PC-9 (cell line): Measurements from ENCODE around the gene MYH11. TPM values are rescaled to one million over a fixed set of nuclear protein-coding genes. Genes with fewer than 3 reads are reported as not detected.
"Not testable (repeated sequence)": the region's sequence is repeated elsewhere in the genome, so short reads cannot be mapped to it uniquely, and the experiment has no call there.

ENCODE experiments used
- BruUV-seq: library from RNA; stranded (reverse); fragments of 400-500 nt; replicated peaks from 2 replicates; lab custom pipeline; 2021; lab: Mats Ljungman, UMichigan
- CTCF ChIA-PET: fragments of 300-600 bp; sonication (Branson Sonifier 250); formaldehyde crosslinking; loops from one replicate; lab custom pipeline; 2022; ENCODE audit warnings: antibody characterized with exemption; lab: Charles Lee
- POLR2A ChIA-PET: fragments of 300-600 bp; sonication (Branson Sonifier 250); formaldehyde crosslinking; loops from one replicate; lab custom pipeline; 2022; ENCODE audit warnings: antibody characterized with exemption; ENCODE audit not compliant: unreplicated experiment; lab: Charles Lee
- DNase-seq, 2 experiments: peaks; one replicate each; pipeline versions ENCODE4 v3.0.0 to v3.0.0-alpha.2; 2015 to 2022; ENCODE audit warnings: mixed read lengths in 1 of 2
- H2AFZ ChIP-seq: fragments of 200-600 bp; sonication (generic); 2 replicates; pipeline ENCODE4 v1.8.1; 2017; ENCODE audit warnings: antibody characterized with exemption
- H3F3A ChIP-seq: fragments of 200-600 bp; sonication (generic); 2 replicates; pipeline ENCODE4 v1.8.1; 2017; ENCODE audit warnings: antibody characterized with exemption, mild to moderate bottlenecking, low read depth; ENCODE audit not compliant: insufficient read depth
- H3K27ac ChIP-seq: fragments of 200-600 bp; sonication (generic); 2 replicates; pipeline ENCODE4 v1.6.1; 2016; ENCODE audit warnings: mixed run types
- H3K27me3 ChIP-seq: fragments of 200-600 bp; sonication (generic); 2 replicates; pipeline ENCODE4 v1.6.1; 2016; ENCODE audit warnings: low read depth, mixed run types; ENCODE audit not compliant: insufficient read depth
- H3K36me3 ChIP-seq: fragments of 200-600 bp; sonication (generic); 2 replicates; pipeline ENCODE4 v1.6.1; 2016; ENCODE audit warnings: low read depth, mixed run types
- H3K4me1 ChIP-seq: fragments of 200-600 bp; sonication (generic); replicated peaks from 2 replicates; pipeline ENCODE4 v1.6.1; 2016; ENCODE audit warnings: mixed run types; ENCODE audit not compliant: insufficient read depth
- H3K4me2 ChIP-seq: fragments of 200-600 bp; sonication (generic); 2 replicates; pipeline ENCODE4 v1.6.1; 2017; ENCODE audit warnings: mixed run types
- H3K4me3 ChIP-seq: fragments of 200-600 bp; sonication (generic); 2 replicates; pipeline ENCODE4 v1.6.1; 2016; ENCODE audit warnings: mixed run types
- H3K79me2 ChIP-seq: fragments of 200-600 bp; sonication (generic); 2 replicates; pipeline ENCODE4 v1.6.1; 2017; ENCODE audit warnings: low read depth, mixed run types
- H3K9me2 ChIP-seq: fragments of 200-600 bp; sonication (generic); 2 replicates; pipeline ENCODE4 v1.8.1; 2017; ENCODE audit warnings: mild to moderate bottlenecking; ENCODE audit not compliant: insufficient read depth
- H3K9me3 ChIP-seq: fragments of 200-600 bp; sonication (generic); 2 replicates; pipeline ENCODE4 v1.8.1; 2016; ENCODE audit warnings: low read depth; ENCODE audit not compliant: insufficient read depth
- H4K20me1 ChIP-seq: fragments of 200-600 bp; sonication (generic); 2 replicates; pipeline ENCODE4 v1.8.1; 2017; ENCODE audit not compliant: insufficient read depth
- CTCF ChIP-seq: fragments of 200-600 bp; sonication (generic); conservative IDR thresholded peaks from 2 replicates; pipeline ENCODE4 v1.6.1; 2017; ENCODE audit warnings: mixed run types, antibody characterized with exemption, mild to moderate bottlenecking, moderate library complexity
- EZH2 ChIP-seq: fragments of 200-600 bp; sonication (generic); IDR thresholded peaks from 2 replicates; pipeline ENCODE4 v1.8.0; 2017; ENCODE audit warnings: antibody characterized with exemption, low read depth
- intact Hi-C: fragments of 100-400 bp; cut with micrococcal nuclease; formaldehyde crosslinking; loops from one replicate; pipeline ENCODE4 v1.10.0; 2022; ENCODE audit not compliant: unreplicated experiment
- total RNA-seq: library from RNA; stranded (reverse); gene quantifications from 2 replicates; pipeline ENCODE4 v1.2.3, GENCODE V29; 2021

MYH11 gene
- total RNA-seq, 1 experiment from 2014 or later = 0.11 TPM

- intact Hi-C loops = no loop called here
- Histone ChIP-seq H3K27ac (no peak overlapping the region), H3K4me3 (no peak overlapping the region), H2AFZ (no peak overlapping the region), H4K20me1 (no peaks in the 10 kb centered on the region), H3K27me3 (peaks cover 12% of the 10 kb centered on the region; the same call in 1 of the 2 replicates), H3K79me2 (no peaks in the 10 kb centered on the region), H3K9me3 (peaks cover 6% of the 10 kb centered on the region; the same call in 1 of the 2 replicates), H3K4me1 (peaks cover 6% of the 10 kb centered on the region), H3K9me2 (no peaks in the 10 kb centered on the region), H3F3A (0 out of 2 replicates have a peak, but pooled peaks cover 5% of the 10 kb centered on the region), H3K4me2 (no peak overlapping the region), H3K36me3 (no peaks in the 10 kb centered on the region)
- no TSS peak for BruUV-seq
- no peak for DNase-seq
- TF ChIP-seq CTCF (no peak), EZH2 (no peak)
- CTCF ChIA-PET = no interaction called here
- POLR2A ChIA-PET = interaction anchor here (0.6 kb wide), 1 partner anchor 263 kb away, joined by 3 read pairs; no protein-coding TSS in a partner anchor
Measured at GRCh38 chr16:15810949-15811348, 45.9 kb downstream of the MYH11 start.

- ChIA-PET POLR2A (interaction anchor here (0.6 kb wide), 1 partner anchor 264 kb away, joined by 3 read pairs; no protein-coding TSS in a partner anchor), CTCF (no interaction called here)
- intact Hi-C loops = no loop called here
- peaks cover 6% of the 10 kb centered on the region for H3K4me1 ChIP-seq
- H3F3A ChIP-seq = 0 out of 2 replicates have a peak, but pooled peaks cover 5% of the 10 kb centered on the region
- TF ChIP-seq EZH2 = no peak
- TF ChIP-seq CTCF = no peak
- no peaks in the 10 kb centered on the region for H3K79me2 ChIP-seq
- DNase-seq = no peak
- no peak overlapping the region for H3K4me3 ChIP-seq
- peaks cover under 1% of the 10 kb centered on the region; the same call in 1 of the 2 replicates for H3K9me3 ChIP-seq
- H3K27me3 ChIP-seq = peaks cover 6% of the 10 kb centered on the region; the same call in 1 of the 2 replicates
- no peaks in the 10 kb centered on the region for H3K9me2 ChIP-seq
- no peak overlapping the region for H2AFZ ChIP-seq
- H3K36me3 ChIP-seq = no peaks in the 10 kb centered on the region
- BruUV-seq = no TSS peak
- H3K4me2 ChIP-seq = no peak overlapping the region
- H3K27ac ChIP-seq = no peak overlapping the region
- no peaks in the 10 kb centered on the region for H4K20me1 ChIP-seq
Measured at GRCh38 chr16:15810411-15810810, 46.4 kb downstream of the MYH11 start.

GRCh38 chr16:15809297-15809696 is 47.5 kb downstream of the MYH11 start:
- H2AFZ ChIP-seq, intact Hi-C loops, H3K9me2 ChIP-seq, DNase-seq, H3K36me3 ChIP-seq, H3K27me3 ChIP-seq, POLR2A ChIA-PET, H3K4me2 ChIP-seq, H3K9me3 ChIP-seq, H4K20me1 ChIP-seq, H3K27ac ChIP-seq, H3K79me2 ChIP-seq, H3K4me1 ChIP-seq, BruUV-seq, H3F3A ChIP-seq, CTCF ChIA-PET, H3K4me3 ChIP-seq: not testable (repeated sequence)

- Histone ChIP-seq H2AFZ (no peak overlapping the region), H3K4me2 (no peak overlapping the region), H3K9me3 (no peaks in the 10 kb centered on the region), H3F3A (0 out of 2 replicates have a peak, but pooled peaks cover 5% of the 10 kb centered on the region), H4K20me1 (no peaks in the 10 kb centered on the region), H3K4me1 (peaks cover 6% of the 10 kb centered on the region), H3K9me2 (no peaks in the 10 kb centered on the region), H3K36me3 (no peaks in the 10 kb centered on the region), H3K27ac (no peak overlapping the region), H3K27me3 (no peaks in the 10 kb centered on the region), H3K4me3 (no peak overlapping the region), H3K79me2 (no peaks in the 10 kb centered on the region)
- BruUV-seq = no TSS peak
- intact Hi-C loops = no loop called here
- POLR2A ChIA-PET = no interaction called here
- no peak for DNase-seq
- CTCF ChIA-PET = no interaction called here
- TF ChIP-seq CTCF (no peak), EZH2 (no peak)
Measured at GRCh38 chr16:15808071-15808470, 48.8 kb downstream of the MYH11 start.
